ENCODE results near the gene LMBR1L. TPM values are rescaled to one million over a fixed set of nuclear protein-coding genes. Genes with fewer than 3 reads are reported as not detected.
"Not testable (repeated sequence)": the region's sequence is repeated elsewhere in the genome, so short reads cannot be mapped to it uniquely, and the experiment has no call there.

Gene LMBR1L
- total RNA-seq, 1 experiment from 2014 or later = 55.1 TPM

DNA sequence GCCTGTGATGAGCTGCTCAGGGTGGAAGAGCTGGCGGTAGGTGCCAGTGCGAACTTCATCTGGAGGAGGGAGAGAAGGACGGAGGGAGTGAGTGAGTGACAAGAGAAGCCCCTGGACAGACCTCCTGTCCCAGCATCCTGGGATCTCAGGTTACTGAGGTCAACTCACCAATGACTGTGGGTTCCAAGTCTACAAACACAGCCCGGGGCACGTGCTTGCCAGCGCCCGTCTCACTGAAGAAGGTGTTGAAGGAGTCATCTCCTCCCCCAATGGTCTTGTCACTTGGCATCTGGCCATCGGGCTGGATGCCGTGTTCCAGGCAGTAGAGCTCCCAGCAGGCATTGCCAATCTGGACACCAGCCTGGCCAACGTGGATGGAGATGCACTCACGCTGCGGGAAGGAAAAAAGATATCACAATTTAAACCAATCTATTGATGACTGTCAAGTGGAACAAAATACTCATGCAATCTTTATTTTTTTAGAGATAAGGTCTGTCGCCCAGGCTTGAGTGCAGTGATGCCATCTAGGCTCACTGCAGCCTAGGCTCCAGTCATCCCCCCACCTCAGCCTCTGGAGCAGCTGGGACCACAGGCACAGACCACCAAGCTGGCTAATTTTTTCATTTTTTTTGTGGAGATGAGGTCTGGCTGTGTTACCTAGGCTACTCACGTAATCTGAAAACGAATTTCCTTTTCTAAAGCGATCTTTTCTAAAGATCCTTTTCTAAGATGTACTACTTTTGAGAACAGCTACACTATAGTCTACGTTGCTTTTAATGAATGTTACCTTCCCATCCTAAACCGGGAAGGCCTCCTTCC is 18.9 kb upstream of the LMBR1L start:
- Histone ChIP-seq H3K56ac (ENCODE audit: insufficient read length, low read depth, low read length) (no peak overlapping the region), H3K79me1 (ENCODE audit: insufficient read depth, low read depth, low read length, poor library complexity, severe bottlenecking) (peaks cover 3% of the 10 kb centered on the region), H3K23ac (ENCODE audit: insufficient read length, low read depth, low read length) (no peak overlapping the region), H3K27me3 (ENCODE audit: insufficient read depth, low read length) (no peaks in the 10 kb centered on the region), H2AFZ (ENCODE audit: low read length) (no peak overlapping the region), H2BK15ac (ENCODE audit: low read depth, low read length) (no peak overlapping the region), H4K91ac (ENCODE audit: insufficient read length, low read depth, low read length) (no peak overlapping the region), H4K20me1 (ENCODE audit: control insufficient read depth, insufficient read depth, insufficient read length) (no peaks in the 10 kb centered on the region), H3K4me1 (ENCODE audit: insufficient read depth, low read length) (peaks cover 2% of the 10 kb centered on the region; the same call in 1 of the 2 replicates), H3K14ac (ENCODE audit: insufficient read depth, low read length) (no peak overlapping the region; the same call in 1 of the 2 replicates), H2AK5ac (ENCODE audit: insufficient read length, low read length) (no peak overlapping the region), H3T11ph (ENCODE audit: low read length) (no peak overlapping the region), H3K18ac (ENCODE audit: insufficient read length, low read depth, low read length) (peak overlapping the region; percentile 72), H4K8ac (replicated peaks; ENCODE audit: insufficient read length, low read depth, low read length) (no peak overlapping the region), H3K4ac (ENCODE audit: low read depth, low read length) (no peak overlapping the region), H2BK120ac (ENCODE audit: low read depth, low read length, poor library complexity, severe bottlenecking) (no peak overlapping the region), H3K23me2 (ENCODE audit: insufficient read length, low read depth, low read length, poor library complexity, severe bottlenecking) (peaks cover 8% of the 10 kb centered on the region), H3K79me2 (ENCODE audit: insufficient read depth, low read length) (no peaks in the 10 kb centered on the region; the same call in 1 of the 2 replicates), H2BK5ac (ENCODE audit: insufficient read length, low read length) (no peak overlapping the region), H4K5ac (ENCODE audit: insufficient read length, low read depth, low read length) (no peak overlapping the region), H2BK20ac (ENCODE audit: low read depth, low read length, poor library complexity, severe bottlenecking) (no peak overlapping the region), H3K4me2 (ENCODE audit: insufficient read depth, insufficient read length, low read length) (peak overlapping the region; percentile 72), H3K9me3 (ENCODE audit: control insufficient read depth, low read depth, low read length) (no peaks in the 10 kb centered on the region), H2BK12ac (ENCODE audit: insufficient read length, low read depth, low read length) (no peak overlapping the region), H3K9ac (ENCODE audit: extremely low read depth, insufficient read length, low read length) (peak overlapping the region; percentile 64), H3K27ac (ENCODE audit: insufficient read length, low read depth, low read length) (no peak overlapping the region)
- 0 out of 5 replicates have a peak, but pooled peaks cover 0 to 3% of the 10 kb centered on the region in 2 experiments for H3K9me3 Mint-ChIP-seq
- TF ChIP-seq, protein P1, sequence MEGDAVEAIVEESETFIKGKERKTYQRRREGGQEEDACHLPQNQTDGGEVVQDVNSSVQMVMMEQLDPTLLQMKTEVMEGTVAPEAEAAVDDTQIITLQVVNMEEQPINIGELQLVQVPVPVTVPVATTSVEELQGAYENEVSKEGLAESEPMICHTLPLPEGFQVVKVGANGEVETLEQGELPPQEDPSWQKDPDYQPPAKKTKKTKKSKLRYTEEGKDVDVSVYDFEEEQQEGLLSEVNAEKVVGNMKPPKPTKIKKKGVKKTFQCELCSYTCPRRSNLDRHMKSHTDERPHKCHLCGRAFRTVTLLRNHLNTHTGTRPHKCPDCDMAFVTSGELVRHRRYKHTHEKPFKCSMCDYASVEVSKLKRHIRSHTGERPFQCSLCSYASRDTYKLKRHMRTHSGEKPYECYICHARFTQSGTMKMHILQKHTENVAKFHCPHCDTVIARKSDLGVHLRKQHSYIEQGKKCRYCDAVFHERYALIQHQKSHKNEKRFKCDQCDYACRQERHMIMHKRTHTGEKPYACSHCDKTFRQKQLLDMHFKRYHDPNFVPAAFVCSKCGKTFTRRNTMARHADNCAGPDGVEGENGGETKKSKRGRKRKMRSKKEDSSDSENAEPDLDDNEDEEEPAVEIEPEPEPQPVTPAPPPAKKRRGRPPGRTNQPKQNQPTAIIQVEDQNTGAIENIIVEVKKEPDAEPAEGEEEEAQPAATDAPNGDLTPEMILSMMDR (conservative IDR thresholded peaks at IDR 0.05) = no peak
- DNase-seq = no peak
- H3K4me3 Mint-ChIP-seq = peak overlapping the region; percentile 94
- peaks cover 15 to 24% of the 10 kb centered on the region in 2 experiments for H3K4me1 Mint-ChIP-seq
- H3K36me3 Mint-ChIP-seq (ENCODE audit: insufficient read depth in 1 of 3, low read depth in 3 of 3) = peaks cover 33 to 46% (median 45%) of the 10 kb centered on the region in 3 experiments
- peak overlapping the region in 2 of 3 experiments; percentile 98 to 99; a peak in 5 of 7 replicates for H3K27ac Mint-ChIP-seq
- H3K27me3 Mint-ChIP-seq (ENCODE audit: low read depth) = no peaks in the 10 kb centered on the region; the same call in 1 of the 2 replicates
- no CpG with 5 or more reads among the region's 18 CpGs for WGBS (ENCODE audit: extremely low coverage, insufficient read length, low lambda C conversion rate)

DNA sequence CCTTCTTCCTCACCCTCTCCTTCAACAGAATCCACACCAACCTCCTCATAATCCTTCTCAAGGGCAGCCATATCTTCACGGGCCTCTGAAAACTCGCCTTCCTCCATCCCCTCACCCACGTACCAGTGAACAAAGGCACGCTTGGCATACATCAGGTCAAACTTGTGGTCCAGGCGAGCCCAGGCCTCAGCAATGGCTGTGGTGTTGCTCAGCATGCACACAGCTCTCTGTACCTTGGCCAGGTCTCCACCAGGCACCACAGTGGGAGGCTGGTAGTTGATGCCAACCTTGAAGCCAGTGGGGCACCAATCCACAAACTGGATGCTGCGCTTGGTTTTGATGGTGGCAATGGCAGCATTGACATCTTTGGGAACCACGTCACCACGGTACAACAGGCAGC is 17.3 kb upstream of the LMBR1L start:
- H3K27ac Mint-ChIP-seq = peak overlapping the region in 2 of 3 experiments; percentile 61 to 91; a peak in 3 of 7 replicates
- no CpG with 5 or more reads among the region's 8 CpGs for WGBS (ENCODE audit: extremely low coverage, insufficient read length, low lambda C conversion rate)
- not testable (repeated sequence) for H3K9ac ChIP-seq (ENCODE audit: extremely low read depth, insufficient read length, low read length); H3K18ac ChIP-seq (ENCODE audit: insufficient read length, low read depth, low read length); H3K56ac ChIP-seq (ENCODE audit: insufficient read length, low read depth, low read length); H3K4me2 ChIP-seq (ENCODE audit: insufficient read depth, insufficient read length, low read length); H3K27me3 Mint-ChIP-seq (ENCODE audit: low read depth); H3T11ph ChIP-seq (ENCODE audit: low read length); H2BK20ac ChIP-seq (ENCODE audit: low read depth, low read length, poor library complexity, severe bottlenecking); H3K23ac ChIP-seq (ENCODE audit: insufficient read length, low read depth, low read length); H3K9me3 Mint-ChIP-seq; H2BK12ac ChIP-seq (ENCODE audit: insufficient read length, low read depth, low read length); H2AK5ac ChIP-seq (ENCODE audit: insufficient read length, low read length); DNase-seq; H4K5ac ChIP-seq (ENCODE audit: insufficient read length, low read depth, low read length); H3K79me1 ChIP-seq (ENCODE audit: insufficient read depth, low read depth, low read length, poor library complexity, severe bottlenecking); H3K4me1 ChIP-seq (ENCODE audit: insufficient read depth, low read length); H2BK15ac ChIP-seq (ENCODE audit: low read depth, low read length); H3K4ac ChIP-seq (ENCODE audit: low read depth, low read length); H4K91ac ChIP-seq (ENCODE audit: insufficient read length, low read depth, low read length); H4K8ac ChIP-seq (replicated peaks; ENCODE audit: insufficient read length, low read depth, low read length); H3K27me3 ChIP-seq (ENCODE audit: insufficient read depth, low read length); H3K14ac ChIP-seq (ENCODE audit: insufficient read depth, low read length); H3K9me3 ChIP-seq (ENCODE audit: control insufficient read depth, low read depth, low read length); H2AFZ ChIP-seq (ENCODE audit: low read length); H2BK5ac ChIP-seq (ENCODE audit: insufficient read length, low read length); H3K79me2 ChIP-seq (ENCODE audit: insufficient read depth, low read length); H4K20me1 ChIP-seq (ENCODE audit: control insufficient read depth, insufficient read depth, insufficient read length); H3K27ac ChIP-seq (ENCODE audit: insufficient read length, low read depth, low read length); H2BK120ac ChIP-seq (ENCODE audit: low read depth, low read length, poor library complexity, severe bottlenecking); H3K23me2 ChIP-seq (ENCODE audit: insufficient read length, low read depth, low read length, poor library complexity, severe bottlenecking)
- peak overlapping the region; percentile 2 to 35; a peak in 2 of 5 replicates for H3K4me3 Mint-ChIP-seq
- H3K36me3 Mint-ChIP-seq (ENCODE audit: insufficient read depth in 1 of 3, low read depth in 3 of 3) = peaks cover 31 to 45% (median 40%) of the 10 kb centered on the region in 3 experiments
- peaks cover 15 to 24% of the 10 kb centered on the region in 2 experiments for H3K4me1 Mint-ChIP-seq

Measured in H9 (cell line).